T follicular helper cell (primary cell): Measurements from ENCODE around the gene PGAM2.
"Not testable (repeated sequence)": the region's sequence is repeated elsewhere in the genome, so short reads cannot be mapped to it uniquely, and the experiment has no call there.

Experiments used
- DNase-seq: peaks from one replicate; pipeline ENCODE4 v3.0.0-alpha.2; 2020; ENCODE audit warnings: low read depth

The PGAM2 gene

GRCh38 chr7:44050121-44050914, 15.0 kb downstream of the PGAM2 start:
- DNase-seq: no peak

- DNase-seq: no peak
Measured at GRCh38 chr7:44048031-44048795, 17.2 kb downstream of the PGAM2 start.

- no peak for DNase-seq
Measured at GRCh38 chr7:44046321-44047061, 18.9 kb downstream of the PGAM2 start.

- DNase-seq: no peak
Measured at GRCh38 chr7:44045226-44046014, 19.9 kb downstream of the PGAM2 start.

GRCh38 chr7:44044315-44045225, 20.8 kb downstream of the PGAM2 start, which contains the start of gene DBNL:
TSS of gene DBNL (plus strand) at chr7:44044702. CDS start at chr7:44044738, 36 bp downstream.
- peak; percentile 76 for DNase-seq

- DNase-seq: no peak
Measured at GRCh38 chr7:44043902-44044301, 21.5 kb downstream of the PGAM2 start.

- no peak for DNase-seq
Measured at GRCh38 chr7:44042221-44042620, 23.1 kb downstream of the PGAM2 start.

- peak; percentile 54 for DNase-seq
Measured at GRCh38 chr7:44040493-44040891, 24.9 kb downstream of the PGAM2 start.

GRCh38 chr7:44039800-44040492, 25.4 kb downstream of the PGAM2 start:
- not testable (repeated sequence) for DNase-seq

GRCh38 chr7:44038961-44039558, 26.3 kb downstream of the PGAM2 start:
- DNase-seq: peak; percentile 80

GRCh38 chr7:44038553-44038952, 26.8 kb downstream of the PGAM2 start:
- not testable (repeated sequence) for DNase-seq

GRCh38 chr7:44037951-44038350, 27.4 kb downstream of the PGAM2 start:
- DNase-seq: not testable (repeated sequence)

GRCh38 chr7:44036364-44036763, 29.0 kb downstream of the PGAM2 start:
- peak; percentile 24 for DNase-seq

GRCh38 chr7:44033971-44034844, 31.2 kb downstream of the PGAM2 start:
- not testable (repeated sequence) for DNase-seq

GRCh38 chr7:44032031-44032430, 33.3 kb downstream of the PGAM2 start:
- DNase-seq: not testable (repeated sequence)

GRCh38 chr7:44031319-44031718, 34.0 kb downstream of the PGAM2 start:
- not testable (repeated sequence) for DNase-seq

GRCh38 chr7:44030029-44030428, 35.3 kb downstream of the PGAM2 start:
- not testable (repeated sequence) for DNase-seq

GRCh38 chr7:44029433-44029832, 35.9 kb downstream of the PGAM2 start:
- not testable (repeated sequence) for DNase-seq
